HEK293 (cell line): ENCODE data around the gene TRAF2.

Experiments used
- CTCF ChIA-PET: fragments of 350-600 bp; formaldehyde crosslinking; extraction: SDS; loops from one replicate; lab custom pipeline; 2021; ENCODE audit warnings: antibody characterized with exemption; lab: Yijun Ruan, JAX
- POLR2A ChIA-PET: fragments of 300-600 bp; formaldehyde crosslinking; extraction: SDS; loops from one replicate; lab custom pipeline; 2020; ENCODE audit warnings: antibody characterized with exemption, inconsistent platforms; lab: Yijun Ruan, JAX
- H3K27ac ChIP-seq: fragments of 200-500 bp; sonication (Bioruptor generic); 2 replicates; pipeline ENCODE4 v1.5.1; 2014; ENCODE audit warnings: low read depth, low read length, control low read depth, inconsistent platforms; ENCODE audit errors: extremely low read depth
- H3K36me3 ChIP-seq, 2 experiments: fragments of 200-500 bp in 1 of 2; sonication (Bioruptor generic) in 1 of 2; 1 replicate in 1 of 2; 2 replicates in 1 of 2; pipeline ENCODE4 v1.5.1; 2014 to 2017; ENCODE audit warnings: inconsistent platforms in 2 of 2, low read length in 2 of 2; ENCODE audit not compliant: control insufficient read depth in 2 of 2, insufficient read depth in 1 of 2
- H3K4me1 ChIP-seq: fragments of 200-500 bp; sonication (Bioruptor generic); 2 replicates; pipeline ENCODE4 v1.5.1; 2014; ENCODE audit warnings: mild to moderate bottlenecking, low read length, inconsistent platforms; ENCODE audit not compliant: control insufficient read depth, insufficient read depth
- H3K4me3 ChIP-seq: 2 replicates; pipeline ENCODE4 v1.5.1; 2011; ENCODE audit warnings: low read depth, mild to moderate bottlenecking, control low read depth, low read length, moderate library complexity
- H3K9me3 ChIP-seq: fragments of 200-500 bp; sonication (Bioruptor generic); 2 replicates; pipeline ENCODE4 v1.5.1; 2014; ENCODE audit warnings: low read depth, low read length, inconsistent platforms; ENCODE audit not compliant: control insufficient read depth, insufficient read depth
- HOXA7 ChIP-seq: sonication (generic); formaldehyde crosslinking; IDR thresholded peaks from 2 replicates; pipeline ENCODE4 v1.8.1; 2022; ENCODE audit warnings: missing genetic modification reagents, borderline replicate concordance
- SCRT1 ChIP-seq: fragments of 450-650 bp; formaldehyde crosslinking; IDR thresholded peaks from 2 replicates; pipeline ENCODE4 v1.5.1; 2016; ENCODE audit warnings: missing biosample characterization, missing genetic modification characterization, borderline replicate concordance
- SCRT2 ChIP-seq: fragments of 450-650 bp; formaldehyde crosslinking; IDR thresholded peaks from 2 replicates; pipeline ENCODE4 v1.5.1; 2016; ENCODE audit warnings: missing biosample characterization, missing genetic modification characterization
- TCF7L2 ChIP-seq: IDR thresholded peaks from 2 replicates; pipeline ENCODE4 v1.6.1; 2011; ENCODE audit warnings: low read depth, mild to moderate bottlenecking, inconsistent platforms, low read length, moderate library complexity, borderline replicate concordance
- ZBTB48 ChIP-seq: fragments of 450-650 bp; formaldehyde crosslinking; IDR thresholded peaks from 2 replicates; pipeline ENCODE4 v1.5.1; 2016; ENCODE audit warnings: missing biosample characterization, missing genetic modification characterization
- ZBTB49 ChIP-seq: fragments of 450-650 bp; formaldehyde crosslinking; IDR thresholded peaks from 2 replicates; pipeline ENCODE4 v1.5.1; 2016; ENCODE audit warnings: missing biosample characterization, missing genetic modification characterization, low read depth
- ZFP41 ChIP-seq: fragments of 450-650 bp; formaldehyde crosslinking; IDR thresholded peaks from 2 replicates; pipeline ENCODE4 v1.5.1; 2016; ENCODE audit warnings: missing biosample characterization, missing genetic modification characterization, borderline replicate concordance
- ZFP69B ChIP-seq: fragments of 450-650 bp; formaldehyde crosslinking; IDR thresholded peaks from 2 replicates; pipeline ENCODE4 v1.5.1; 2016; ENCODE audit warnings: missing biosample characterization, missing genetic modification characterization
- ZNF157 ChIP-seq: fragments of 450-650 bp; formaldehyde crosslinking; IDR thresholded peaks from 2 replicates; pipeline ENCODE4 v1.5.1; 2016; ENCODE audit warnings: missing biosample characterization, missing genetic modification characterization
- ZNF16 ChIP-seq: fragments of 450-650 bp; formaldehyde crosslinking; IDR thresholded peaks from 2 replicates; pipeline ENCODE4 v1.5.1; 2016; ENCODE audit warnings: low read depth, missing biosample characterization, missing genetic modification characterization
- ZNF184 ChIP-seq: fragments of 450-650 bp; IDR thresholded peaks from 2 replicates; pipeline ENCODE4 v1.5.1; 2018; ENCODE audit warnings: missing biosample characterization, mild to moderate bottlenecking, missing genetic modification characterization
- ZNF202 ChIP-seq: fragments of 450-650 bp; formaldehyde crosslinking; IDR thresholded peaks from 2 replicates; pipeline ENCODE4 v1.5.1; 2016; ENCODE audit warnings: missing biosample characterization, missing genetic modification characterization, borderline replicate concordance
- ZNF211 ChIP-seq: fragments of 450-650 bp; formaldehyde crosslinking; IDR thresholded peaks from 2 replicates; pipeline ENCODE4 v1.5.1; 2016; ENCODE audit warnings: low read depth, missing biosample characterization, missing genetic modification characterization
- ZNF248 ChIP-seq: fragments of 450-650 bp; formaldehyde crosslinking; IDR thresholded peaks from 2 replicates; pipeline ENCODE4 v1.5.1; 2017; ENCODE audit warnings: missing biosample characterization, missing genetic modification characterization
- ZNF280D ChIP-seq: fragments of 450-650 bp; formaldehyde crosslinking; IDR thresholded peaks from 2 replicates; pipeline ENCODE4 v1.5.1; 2016; ENCODE audit warnings: missing biosample characterization, missing genetic modification characterization
- ZNF433 ChIP-seq: fragments of 450-650 bp; formaldehyde crosslinking; IDR thresholded peaks from 2 replicates; pipeline ENCODE4 v1.5.1; 2016; ENCODE audit warnings: missing biosample characterization, missing genetic modification characterization, low read depth
- ZNF501 ChIP-seq: fragments of 450-650 bp; formaldehyde crosslinking; IDR thresholded peaks from 2 replicates; pipeline ENCODE4 v1.5.1; 2016; ENCODE audit warnings: missing biosample characterization, missing genetic modification characterization
- ZNF510 ChIP-seq: fragments of 450-650 bp; formaldehyde crosslinking; IDR thresholded peaks from 2 replicates; pipeline ENCODE4 v1.5.1; 2018; ENCODE audit warnings: mild to moderate bottlenecking, missing genetic modification characterization, missing biosample characterization; ENCODE audit not compliant: insufficient replicate concordance
- ZNF521 ChIP-seq: fragments of 450-650 bp; formaldehyde crosslinking; IDR thresholded peaks from 2 replicates; pipeline ENCODE4 v1.5.1; 2017; ENCODE audit warnings: missing biosample characterization, mild to moderate bottlenecking, missing genetic modification characterization
- ZNF548 ChIP-seq: fragments of 450-650 bp; formaldehyde crosslinking; IDR thresholded peaks from 2 replicates; pipeline ENCODE4 v1.5.1; 2016; ENCODE audit warnings: missing biosample characterization, missing genetic modification characterization
- ZNF571 ChIP-seq: fragments of 450-650 bp; formaldehyde crosslinking; IDR thresholded peaks from 2 replicates; pipeline ENCODE4 v1.5.0; 2017; ENCODE audit warnings: missing biosample characterization, missing genetic modification characterization
- ZNF639 ChIP-seq: fragments of 450-650 bp; formaldehyde crosslinking; IDR thresholded peaks from 2 replicates; pipeline ENCODE4 v1.5.1; 2016; ENCODE audit warnings: missing biosample characterization, missing genetic modification characterization
- ZNF776 ChIP-seq: fragments of 450-650 bp; formaldehyde crosslinking; IDR thresholded peaks from 2 replicates; pipeline ENCODE4 v1.5.0; 2017; ENCODE audit warnings: missing biosample characterization, missing genetic modification characterization, borderline replicate concordance
- ZSCAN30 ChIP-seq: fragments of 450-650 bp; IDR thresholded peaks from 2 replicates; pipeline ENCODE4 v1.5.1; 2018; ENCODE audit warnings: missing biosample characterization, mild to moderate bottlenecking, missing genetic modification characterization, moderate library complexity
- TF ChIP-seq, protein P1 (sequence below): IDR thresholded peaks from 2 replicates; pipeline ENCODE4 v1.6.1; 2011; ENCODE audit warnings: mild to moderate bottlenecking, low read depth, low read length, borderline replicate concordance
- TF ChIP-seq, protein P2 (sequence below): fragments of 450-650 bp; formaldehyde crosslinking; IDR thresholded peaks from 2 replicates; pipeline ENCODE4 v1.5.1; 2016; ENCODE audit warnings: missing biosample characterization, missing genetic modification characterization
- TF ChIP-seq, protein P3 (sequence below): fragments of 450-650 bp; formaldehyde crosslinking; IDR thresholded peaks from 2 replicates; pipeline ENCODE4 v1.5.1; 2016; ENCODE audit warnings: missing biosample characterization, missing genetic modification characterization

The TRAF2 gene

DNA sequence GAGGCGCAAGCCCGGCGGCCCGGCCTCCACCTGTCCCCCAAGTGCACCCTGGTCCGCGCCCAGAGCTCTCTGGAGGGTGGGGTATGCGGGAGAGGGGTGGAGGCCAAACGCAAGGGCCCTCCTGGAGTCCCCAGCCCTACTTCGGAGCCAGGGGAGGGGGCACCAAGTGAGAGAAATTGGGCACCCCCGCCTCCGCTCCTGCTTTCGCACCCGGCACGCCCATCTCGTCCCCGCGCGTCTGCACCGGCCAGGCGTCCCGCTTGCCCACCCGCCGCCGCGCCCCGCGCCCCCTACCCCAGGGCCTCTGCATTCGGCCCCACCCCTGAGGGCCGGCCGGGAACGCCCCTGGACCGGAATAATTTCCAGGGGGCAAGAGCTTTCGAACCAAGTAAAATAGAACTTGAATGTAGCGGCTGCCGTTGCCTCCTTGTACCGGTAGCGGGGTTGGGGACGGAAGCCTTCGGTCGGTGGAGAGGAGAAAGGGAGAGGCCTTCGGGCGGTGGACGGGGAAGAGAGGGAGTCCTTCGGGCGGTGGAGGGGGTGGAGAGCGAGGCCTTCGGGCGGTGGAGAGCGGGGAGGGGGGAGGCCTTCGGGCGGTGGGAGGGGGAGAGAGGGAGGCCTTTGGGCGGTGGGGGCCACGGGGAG, 37.8 kb upstream of the TRAF2 start:
- peak overlapping the region; percentile 57 for H3K4me3 ChIP-seq
- H3K27ac ChIP-seq = peak overlapping the region; percentile 94
- 0 out of 2 replicates have a peak, but pooled peaks cover 4% of the 10 kb centered on the region for H3K4me1 ChIP-seq
- CTCF ChIA-PET = interaction anchor here (0.6 to 2.3 kb wide), 6 partner anchors 43 to 201 kb away, joined by 3 to 11 read pairs (median 4); partner anchors contain the start of gene LCN8
- no peaks in the 10 kb centered on the region for H3K9me3 ChIP-seq
- POLR2A ChIA-PET = interaction anchor here (0.6 to 2.0 kb wide), 15 partner anchors 10 to 187 kb away, joined by 3 to 17 read pairs (median 4); partner anchors contain the start of genes EDF1, PAXX and TRAF2
- H3K36me3 ChIP-seq = peaks cover 0 to 27% of the 10 kb centered on the region in 2 experiments; a peak in 1 of 3 replicates
- no peak for TF ChIP-seq SCRT2 (tag by site-specific recombination)
- TF ChIP-seq ZBTB48 (tag by site-specific recombination) = no peak
- no peak for TF ChIP-seq ZNF280D
- no peak for TF ChIP-seq ZNF776 (tag by site-specific recombination)
- no peak for TF ChIP-seq ZFP69B (tag by site-specific recombination)
- no peak for TF ChIP-seq ZNF248 (tag by site-specific recombination)
- TF ChIP-seq ZNF202 (tag by site-specific recombination) = no peak
- TF ChIP-seq ZNF510 (tag by site-specific recombination) = no peak
- no peak for TF ChIP-seq ZNF184 (tag by site-specific recombination)
- no peak for TF ChIP-seq ZNF16 (tag by site-specific recombination)
- no peak for TF ChIP-seq ZNF639
- TF ChIP-seq, protein P1, sequence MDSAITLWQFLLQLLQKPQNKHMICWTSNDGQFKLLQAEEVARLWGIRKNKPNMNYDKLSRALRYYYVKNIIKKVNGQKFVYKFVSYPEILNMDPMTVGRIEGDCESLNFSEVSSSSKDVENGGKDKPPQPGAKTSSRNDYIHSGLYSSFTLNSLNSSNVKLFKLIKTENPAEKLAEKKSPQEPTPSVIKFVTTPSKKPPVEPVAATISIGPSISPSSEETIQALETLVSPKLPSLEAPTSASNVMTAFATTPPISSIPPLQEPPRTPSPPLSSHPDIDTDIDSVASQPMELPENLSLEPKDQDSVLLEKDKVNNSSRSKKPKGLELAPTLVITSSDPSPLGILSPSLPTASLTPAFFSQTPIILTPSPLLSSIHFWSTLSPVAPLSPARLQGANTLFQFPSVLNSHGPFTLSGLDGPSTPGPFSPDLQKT = no peak
- no peak for TF ChIP-seq TCF7L2
- no peak for TF ChIP-seq HOXA7 (CRISPR knock-in tag)
- no peak for TF ChIP-seq SCRT1 (tag by site-specific recombination)
- TF ChIP-seq, protein P2, sequence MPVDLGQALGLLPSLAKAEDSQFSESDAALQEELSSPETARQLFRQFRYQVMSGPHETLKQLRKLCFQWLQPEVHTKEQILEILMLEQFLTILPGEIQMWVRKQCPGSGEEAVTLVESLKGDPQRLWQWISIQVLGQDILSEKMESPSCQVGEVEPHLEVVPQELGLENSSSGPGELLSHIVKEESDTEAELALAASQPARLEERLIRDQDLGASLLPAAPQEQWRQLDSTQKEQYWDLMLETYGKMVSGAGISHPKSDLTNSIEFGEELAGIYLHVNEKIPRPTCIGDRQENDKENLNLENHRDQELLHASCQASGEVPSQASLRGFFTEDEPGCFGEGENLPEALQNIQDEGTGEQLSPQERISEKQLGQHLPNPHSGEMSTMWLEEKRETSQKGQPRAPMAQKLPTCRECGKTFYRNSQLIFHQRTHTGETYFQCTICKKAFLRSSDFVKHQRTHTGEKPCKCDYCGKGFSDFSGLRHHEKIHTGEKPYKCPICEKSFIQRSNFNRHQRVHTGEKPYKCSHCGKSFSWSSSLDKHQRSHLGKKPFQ = no peak
- no peak for TF ChIP-seq ZBTB49 (tag by site-specific recombination)
- TF ChIP-seq ZNF157 (tag by site-specific recombination) = no peak
- no peak for TF ChIP-seq ZNF571 (tag by site-specific recombination)
- no peak for TF ChIP-seq ZNF521 (tag by site-specific recombination)
- TF ChIP-seq ZNF211 (tag by site-specific recombination) = no peak
- TF ChIP-seq ZFP41 (tag by site-specific recombination) = no peak
- TF ChIP-seq ZNF501 = no peak
- TF ChIP-seq, protein P3, sequence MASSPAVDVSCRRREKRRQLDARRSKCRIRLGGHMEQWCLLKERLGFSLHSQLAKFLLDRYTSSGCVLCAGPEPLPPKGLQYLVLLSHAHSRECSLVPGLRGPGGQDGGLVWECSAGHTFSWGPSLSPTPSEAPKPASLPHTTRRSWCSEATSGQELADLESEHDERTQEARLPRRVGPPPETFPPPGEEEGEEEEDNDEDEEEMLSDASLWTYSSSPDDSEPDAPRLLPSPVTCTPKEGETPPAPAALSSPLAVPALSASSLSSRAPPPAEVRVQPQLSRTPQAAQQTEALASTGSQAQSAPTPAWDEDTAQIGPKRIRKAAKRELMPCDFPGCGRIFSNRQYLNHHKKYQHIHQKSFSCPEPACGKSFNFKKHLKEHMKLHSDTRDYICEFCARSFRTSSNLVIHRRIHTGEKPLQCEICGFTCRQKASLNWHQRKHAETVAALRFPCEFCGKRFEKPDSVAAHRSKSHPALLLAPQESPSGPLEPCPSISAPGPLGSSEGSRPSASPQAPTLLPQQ (tag by site-specific recombination) = no peak
- TF ChIP-seq ZSCAN30 = no peak; the same call in 1 of the 2 replicates
- TF ChIP-seq ZNF548 (tag by site-specific recombination) = no peak
- TF ChIP-seq ZNF433 (tag by site-specific recombination) = no peak
